PFSK-1 (cell line): ENCODE measurements around the gene CDON.

ENCODE experiments used
- FOXP2 ChIP-seq: optimal IDR thresholded peaks from 2 replicates; pipeline ENCODE3; 2011; ENCODE audit warnings: borderline replicate concordance, control low read depth, inconsistent platforms; ENCODE audit not compliant: insufficient read depth; ENCODE audit errors: extremely low read length, extremely low read depth
- POLR2AphosphoS5 ChIP-seq: IDR thresholded peaks from 2 replicates; pipeline ENCODE4 v1.6.1; 2012; ENCODE audit warnings: low read depth, mild to moderate bottlenecking, control low read depth, low read length, moderate library complexity
- TF ChIP-seq, protein P1 (sequence below), 2 experiments: IDR thresholded peaks; 2 replicates each; pipeline versions ENCODE4 v1.6.1 to v1.8.0; 2011 to 2012; ENCODE audit warnings: low read depth in 2 of 2, low read length in 2 of 2, control low read depth in 1 of 2, inconsistent platforms in 1 of 2, mild to moderate bottlenecking in 1 of 2, moderate library complexity in 1 of 2; ENCODE audit not compliant: insufficient read depth in 1 of 2

DNA sequence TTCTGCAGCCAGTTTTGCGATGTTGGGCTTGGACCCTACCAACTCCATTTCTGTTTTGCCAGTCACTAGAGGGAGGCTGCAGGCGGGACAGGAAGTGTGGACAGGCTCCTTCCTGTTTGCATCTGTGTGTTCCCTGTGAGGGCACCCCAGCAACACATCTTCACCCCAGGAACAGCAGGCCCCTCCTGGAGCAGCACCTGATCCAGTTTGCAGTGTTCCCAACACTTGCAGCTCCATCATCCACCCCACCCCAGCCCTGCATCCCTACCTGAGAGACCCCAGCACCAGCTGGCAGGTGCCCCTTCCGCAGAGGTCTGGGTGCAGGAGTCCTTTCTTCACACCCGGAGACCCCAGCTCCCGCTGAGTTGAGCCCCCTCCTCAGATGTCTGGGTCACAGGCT lies 124.2 kb downstream of the CDON start:
- TF ChIP-seq POLR2AphosphoS5 (no peak), FOXP2 (no peak)
- TF ChIP-seq, protein P1, sequence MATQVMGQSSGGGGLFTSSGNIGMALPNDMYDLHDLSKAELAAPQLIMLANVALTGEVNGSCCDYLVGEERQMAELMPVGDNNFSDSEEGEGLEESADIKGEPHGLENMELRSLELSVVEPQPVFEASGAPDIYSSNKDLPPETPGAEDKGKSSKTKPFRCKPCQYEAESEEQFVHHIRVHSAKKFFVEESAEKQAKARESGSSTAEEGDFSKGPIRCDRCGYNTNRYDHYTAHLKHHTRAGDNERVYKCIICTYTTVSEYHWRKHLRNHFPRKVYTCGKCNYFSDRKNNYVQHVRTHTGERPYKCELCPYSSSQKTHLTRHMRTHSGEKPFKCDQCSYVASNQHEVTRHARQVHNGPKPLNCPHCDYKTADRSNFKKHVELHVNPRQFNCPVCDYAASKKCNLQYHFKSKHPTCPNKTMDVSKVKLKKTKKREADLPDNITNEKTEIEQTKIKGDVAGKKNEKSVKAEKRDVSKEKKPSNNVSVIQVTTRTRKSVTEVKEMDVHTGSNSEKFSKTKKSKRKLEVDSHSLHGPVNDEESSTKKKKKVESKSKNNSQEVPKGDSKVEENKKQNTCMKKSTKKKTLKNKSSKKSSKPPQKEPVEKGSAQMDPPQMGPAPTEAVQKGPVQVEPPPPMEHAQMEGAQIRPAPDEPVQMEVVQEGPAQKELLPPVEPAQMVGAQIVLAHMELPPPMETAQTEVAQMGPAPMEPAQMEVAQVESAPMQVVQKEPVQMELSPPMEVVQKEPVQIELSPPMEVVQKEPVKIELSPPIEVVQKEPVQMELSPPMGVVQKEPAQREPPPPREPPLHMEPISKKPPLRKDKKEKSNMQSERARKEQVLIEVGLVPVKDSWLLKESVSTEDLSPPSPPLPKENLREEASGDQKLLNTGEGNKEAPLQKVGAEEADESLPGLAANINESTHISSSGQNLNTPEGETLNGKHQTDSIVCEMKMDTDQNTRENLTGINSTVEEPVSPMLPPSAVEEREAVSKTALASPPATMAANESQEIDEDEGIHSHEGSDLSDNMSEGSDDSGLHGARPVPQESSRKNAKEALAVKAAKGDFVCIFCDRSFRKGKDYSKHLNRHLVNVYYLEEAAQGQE (IDR thresholded peaks at IDR 0.05; ENCODE audit: insufficient read depth in 1 of 2, low read depth in 2 of 2, low read length in 2 of 2), result no peak
